Endometrial microvascular endothelial cells (primary cell): ENCODE results near the gene DGKD. TPM values are rescaled to one million over a fixed set of nuclear protein-coding genes. Genes with fewer than 3 reads are reported as not detected.

Experiments used
- in situ Hi-C: cut with HindIII; loops from 2 replicates; pipeline ENCODE4 v1.10.0; 2017; ENCODE audit warnings: low sequenced_read_pairs, low pct_unique_long_range_greater_than_20kb; ENCODE audit errors: inconsistent ontology term
- total RNA-seq: library from RNA; depleted of rRNA; stranded (reverse); fragments of >200 nt; gene quantifications from one replicate; pipeline ENCODE4 v1.2.3, GENCODE V29; 2015; ENCODE audit errors: inconsistent ontology term

Gene DGKD
- total RNA-seq, 1 donor from 2014 or later: 4.7 TPM

DNA sequence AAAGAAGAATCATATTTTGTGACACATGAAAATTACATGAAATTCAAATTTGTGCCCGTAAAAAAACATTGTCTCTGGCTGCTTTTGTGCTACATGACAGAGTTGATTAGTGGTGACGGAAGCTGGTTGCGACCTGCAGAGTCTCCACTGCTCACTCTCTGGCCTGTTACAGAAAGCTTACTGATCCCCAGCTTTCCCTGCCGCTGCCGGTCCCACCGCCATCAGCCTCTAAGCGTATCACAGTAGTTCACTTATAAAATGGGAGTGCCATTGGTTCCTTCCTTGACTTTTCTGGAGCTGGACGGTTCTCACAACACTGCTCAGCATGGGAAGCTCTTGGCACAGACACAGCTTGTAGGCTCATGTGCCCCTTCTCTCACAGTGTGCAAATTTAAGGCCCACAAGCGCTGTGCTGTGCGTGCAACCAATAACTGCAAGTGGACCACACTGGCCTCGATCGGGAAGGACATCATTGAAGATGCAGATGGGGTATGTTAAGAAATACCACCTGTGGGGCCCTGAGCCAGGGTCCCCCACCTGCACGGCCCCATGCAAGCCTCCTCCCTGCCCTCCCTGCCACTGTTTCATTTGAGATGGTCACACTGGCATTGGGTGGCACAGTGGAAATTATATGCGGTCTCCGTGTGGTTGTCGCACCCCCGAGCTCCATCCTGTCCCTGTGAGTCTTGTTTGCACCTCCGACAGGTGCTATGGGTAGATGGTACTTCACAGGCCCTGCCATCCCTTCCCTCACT lies 81.3 kb downstream of the DGKD start:
- in situ Hi-C loops: no loop called here

DNA sequence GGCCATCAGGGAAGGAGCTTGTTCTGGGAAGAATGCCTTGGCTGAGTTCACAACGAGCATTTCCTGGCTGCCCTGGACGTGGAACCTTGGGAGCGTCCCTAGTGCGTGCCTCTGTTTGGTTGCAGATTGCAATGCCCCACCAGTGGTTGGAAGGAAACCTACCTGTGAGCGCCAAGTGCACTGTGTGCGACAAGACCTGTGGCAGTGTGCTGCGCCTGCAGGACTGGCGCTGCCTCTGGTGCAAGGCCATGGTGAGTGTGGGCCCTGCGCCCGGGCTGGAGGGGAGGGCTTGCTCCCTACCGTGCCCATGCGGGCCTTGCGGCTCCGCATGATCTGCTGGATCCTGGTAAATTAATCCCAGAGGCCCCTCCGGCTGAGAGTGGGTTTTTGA lies 81.9 kb downstream of the DGKD start:
- in situ Hi-C loops: no loop called here

DNA sequence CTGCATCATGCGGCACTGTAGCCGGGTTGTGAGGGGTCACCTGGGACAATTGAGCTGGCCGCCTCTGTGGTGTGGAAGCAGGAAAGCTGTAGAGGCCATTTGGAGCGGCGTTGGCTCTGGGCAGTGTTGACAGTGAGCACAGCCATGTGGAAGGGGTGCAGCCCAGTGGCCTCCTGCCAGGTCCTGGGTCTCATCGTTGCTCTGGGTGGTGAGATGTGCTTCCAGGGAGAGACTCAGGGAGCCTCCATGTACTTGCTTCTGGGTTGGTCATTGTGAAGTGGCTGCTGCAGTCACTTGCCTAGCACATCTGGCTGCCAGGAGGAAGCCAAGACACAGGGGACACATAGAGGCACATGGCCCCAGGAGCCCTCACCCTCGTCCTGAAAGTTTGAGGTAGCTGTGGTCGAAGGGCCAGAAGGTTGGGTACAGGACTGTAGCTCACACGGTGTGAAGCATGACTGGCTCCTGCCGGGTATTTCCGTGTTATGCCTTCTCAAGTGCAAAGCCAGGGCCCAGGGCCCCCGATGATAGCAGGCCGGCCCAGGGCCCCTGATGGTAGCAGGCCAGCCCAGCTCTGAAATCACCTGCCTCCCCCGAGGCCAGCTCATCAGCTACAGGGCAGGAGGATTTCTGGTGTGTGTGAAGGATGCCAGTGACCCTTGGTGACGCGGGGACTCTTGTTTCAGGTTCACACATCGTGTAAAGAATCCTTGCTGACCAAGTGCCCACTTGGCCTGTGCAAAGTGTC lies 82.6 kb downstream of the DGKD start:
- in situ Hi-C loops: no loop called here

DNA sequence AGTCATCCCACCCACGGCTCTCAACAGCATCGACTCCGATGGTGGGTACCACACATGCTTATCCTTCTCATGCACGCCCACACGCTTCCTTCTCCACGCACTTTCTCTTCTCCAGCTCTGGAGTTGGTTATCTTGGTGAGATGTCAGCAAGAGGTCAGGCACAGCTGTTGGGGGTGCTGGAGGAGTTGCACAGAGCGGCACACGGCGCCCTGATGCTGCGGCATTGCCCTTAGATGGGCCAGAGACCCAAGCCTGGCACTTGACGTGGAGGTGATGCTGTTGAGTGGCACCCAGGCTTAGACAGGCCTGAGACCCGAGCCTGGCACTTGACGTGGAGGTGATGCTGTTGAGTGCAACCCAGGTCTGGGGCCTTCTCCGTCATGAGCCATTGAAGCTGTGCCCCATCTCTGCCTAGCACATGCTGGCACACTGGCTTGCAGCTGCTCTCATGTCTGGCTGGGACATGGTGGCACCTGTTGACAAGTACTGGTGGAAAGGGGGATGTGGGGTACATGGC lies 83.2 kb downstream of the DGKD start:
- in situ Hi-C loops: no loop called here

DNA sequence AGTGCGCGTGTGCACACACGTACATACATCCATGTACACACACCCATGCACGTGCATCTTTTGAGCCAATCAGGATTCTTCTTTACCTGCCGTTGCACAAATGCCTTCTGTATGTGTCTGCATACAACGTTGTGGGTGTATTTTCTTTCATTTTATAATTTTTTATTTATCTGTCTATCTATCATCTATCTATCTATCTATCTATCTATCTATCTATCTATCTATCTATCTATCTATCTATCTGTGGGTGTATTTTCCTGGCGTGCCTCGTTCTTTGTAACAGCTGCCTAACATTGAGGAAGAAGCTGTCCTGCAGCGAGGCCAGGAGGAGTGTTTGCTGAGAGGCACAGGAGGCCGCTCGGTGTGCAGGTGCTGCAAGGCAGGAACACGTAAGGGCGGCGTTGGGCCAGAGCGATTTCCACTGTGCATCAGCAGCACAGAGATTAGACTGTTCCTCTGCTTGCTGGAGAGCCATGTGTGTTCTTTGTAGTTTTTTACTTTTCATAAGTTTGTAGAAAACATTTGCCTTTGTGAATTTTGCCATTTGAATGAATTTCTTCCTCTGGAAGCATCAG lies 84.4 kb downstream of the DGKD start:
- in situ Hi-C loops: no loop called here

DNA sequence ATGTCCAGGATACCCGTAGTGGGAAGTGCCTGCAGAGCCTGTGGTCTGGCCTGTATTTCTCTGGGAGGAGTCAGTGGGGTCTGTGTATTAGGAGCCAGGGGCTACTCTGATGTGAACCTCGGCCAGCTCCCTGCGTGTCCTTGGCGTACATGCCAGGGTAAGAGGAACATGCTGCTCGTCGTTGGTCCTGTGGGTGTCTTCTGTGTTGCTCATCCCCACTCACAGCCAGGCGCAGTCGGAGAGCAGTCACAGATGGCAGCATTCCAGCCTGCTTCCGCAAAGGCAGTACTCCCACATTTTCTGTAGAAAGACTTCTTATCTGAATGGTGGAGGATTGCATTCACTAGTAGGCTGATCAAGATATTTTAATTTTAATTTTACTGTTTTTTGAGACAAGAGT lies 84.9 kb downstream of the DGKD start:
- in situ Hi-C loops: no loop called here

DNA sequence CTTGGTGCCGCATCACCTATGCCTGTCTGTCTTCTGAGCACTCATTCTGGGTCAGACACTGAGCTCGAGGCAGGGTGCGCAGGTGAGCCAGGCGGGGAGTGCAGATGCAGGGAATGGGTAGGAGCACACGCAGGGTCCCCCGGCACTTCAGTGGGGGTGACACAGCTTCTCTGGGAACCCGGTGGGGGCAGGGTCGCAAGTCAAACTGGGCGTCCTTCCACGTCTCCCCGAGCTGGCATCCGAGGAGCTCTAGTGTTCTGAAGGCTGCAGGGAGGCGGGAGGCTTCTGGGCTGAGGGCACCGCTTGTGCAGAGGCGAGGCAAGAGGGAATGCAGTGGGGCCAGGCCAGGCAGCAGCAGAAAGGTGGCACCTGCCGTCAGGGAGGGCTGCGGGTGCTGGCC lies 86.0 kb downstream of the DGKD start:
- in situ Hi-C loops: no loop called here

DNA sequence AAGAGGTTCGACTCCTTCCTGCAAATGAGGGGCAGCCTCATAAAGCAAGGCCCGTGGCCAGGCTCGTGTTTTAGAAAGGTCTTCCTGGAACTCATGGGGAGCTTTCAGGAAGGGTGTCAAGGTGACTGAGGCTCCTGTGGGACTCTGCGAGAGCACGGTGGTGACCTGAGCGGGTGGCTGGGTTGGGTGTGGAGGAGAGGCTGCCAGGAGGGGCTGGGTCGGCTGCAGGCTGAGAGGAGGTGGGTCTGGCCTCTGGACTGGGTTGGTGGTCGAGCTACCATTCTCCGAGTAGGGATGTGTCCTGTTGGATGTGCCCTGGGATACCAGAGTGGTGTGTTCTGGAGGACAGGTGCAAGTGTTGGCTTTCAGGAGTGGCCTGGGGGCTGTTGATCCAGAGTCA lies 86.4 kb downstream of the DGKD start:
- in situ Hi-C loops: no loop called here

DNA sequence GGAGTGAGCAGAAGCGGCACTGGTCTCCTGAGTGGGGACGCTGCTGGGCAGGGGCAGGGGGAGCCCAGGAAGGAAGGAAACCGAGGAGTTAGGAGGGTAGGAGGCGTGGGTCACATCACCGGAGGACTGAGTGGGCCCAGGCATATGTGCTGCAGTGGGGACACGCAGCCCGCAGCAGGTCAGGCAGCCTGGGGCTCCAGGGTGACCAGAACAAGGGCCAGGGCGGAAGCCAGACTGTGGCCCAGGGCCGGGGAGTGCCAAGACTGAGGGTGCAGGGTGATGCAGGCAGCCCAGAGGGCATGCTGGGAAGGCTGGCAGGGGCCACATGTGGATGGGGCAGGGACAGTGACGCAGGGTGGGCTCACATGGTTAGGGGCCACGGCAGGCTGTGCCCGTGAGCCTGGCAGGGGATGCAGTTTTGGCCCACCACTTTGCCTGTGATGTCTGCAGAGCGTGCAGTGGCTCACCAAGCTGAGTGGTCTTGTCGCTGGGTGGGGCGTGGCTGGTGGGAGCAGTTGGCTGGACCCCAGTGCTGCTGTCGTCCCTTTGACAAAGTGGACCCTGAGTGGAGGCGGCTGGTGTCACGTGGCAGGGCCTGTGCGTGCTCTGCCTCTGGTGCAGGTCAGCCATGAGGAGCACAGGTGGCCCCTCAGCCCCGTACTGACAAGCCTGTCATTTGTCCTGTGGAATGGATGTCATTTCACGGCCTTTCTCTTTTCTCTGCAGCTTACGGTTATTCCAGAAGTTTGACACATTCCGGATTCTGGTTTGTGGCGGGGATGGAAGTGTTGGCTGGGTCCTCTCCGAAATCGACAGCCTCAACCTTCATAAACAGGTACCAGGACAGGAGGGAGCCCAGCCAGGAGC lies 87.1 kb downstream of the DGKD start:
- in situ Hi-C loops: no loop called here

DNA sequence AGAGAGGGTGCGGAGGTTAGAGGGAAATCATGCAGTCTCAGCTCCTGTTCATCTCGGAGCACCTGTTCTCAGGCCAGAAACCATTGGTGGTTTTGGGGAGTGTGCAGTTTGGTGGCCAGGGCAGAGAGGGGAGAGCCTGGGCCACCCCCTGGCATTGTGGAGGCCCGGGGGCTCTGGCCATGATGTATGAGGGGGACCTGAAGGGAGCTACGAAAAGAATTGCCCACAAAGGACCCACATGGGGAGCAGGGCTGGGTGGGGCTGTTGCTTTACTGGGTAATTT lies 87.7 kb downstream of the DGKD start:
- in situ Hi-C loops: no loop called here

DNA sequence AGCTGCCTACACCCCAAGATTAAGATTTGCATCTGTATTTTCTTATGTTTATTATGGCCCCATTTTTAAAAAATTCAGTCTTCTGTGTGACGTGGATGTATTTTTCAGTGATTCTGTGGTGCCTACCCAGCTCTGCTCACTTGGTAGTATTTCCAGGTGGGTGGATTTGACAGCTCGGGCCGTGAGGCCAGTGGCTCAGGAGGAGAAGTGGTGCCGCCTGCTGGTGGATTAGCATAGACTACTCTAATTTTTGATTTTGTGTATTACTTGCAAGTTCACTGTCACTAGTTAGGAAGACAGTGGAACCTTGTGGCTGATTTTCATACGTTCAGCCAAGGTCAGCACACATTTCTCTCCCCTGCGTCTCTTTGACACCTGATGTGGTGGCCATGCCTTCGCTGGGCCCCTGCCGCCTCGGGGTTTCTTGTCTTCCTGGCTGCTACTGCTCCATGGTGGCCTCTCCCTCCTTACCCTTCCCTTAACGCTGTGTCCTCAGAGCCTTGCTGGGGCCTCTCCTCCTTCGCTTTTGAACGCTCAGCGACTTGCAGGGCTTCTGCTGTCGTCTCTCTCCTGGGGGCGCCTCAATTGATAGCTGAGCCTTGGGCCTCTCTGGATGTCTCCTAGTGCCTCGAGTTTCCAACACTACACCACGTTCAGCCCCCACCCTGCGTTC lies 89.4 kb downstream of the DGKD start:
- in situ Hi-C loops: no loop called here

DNA sequence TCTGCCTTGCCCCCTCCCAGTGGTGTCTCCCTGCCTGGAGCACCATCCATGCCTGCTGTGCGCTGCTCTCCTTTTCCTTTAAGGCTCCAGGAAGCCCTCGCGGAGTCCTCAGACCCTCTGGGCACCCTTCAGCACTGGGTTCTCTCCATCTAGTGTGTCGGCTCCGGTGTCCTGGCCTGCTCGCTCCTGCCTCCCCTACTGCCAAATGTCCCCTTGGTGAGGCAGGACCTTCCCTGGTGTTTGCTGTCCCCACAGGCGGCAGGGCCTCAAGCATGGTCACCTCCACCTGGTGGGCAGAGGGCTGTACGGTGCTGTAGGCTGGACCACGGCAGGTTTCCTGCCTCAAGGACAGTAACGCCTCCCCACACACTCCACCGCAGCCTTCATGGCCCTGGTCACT lies 90.2 kb downstream of the DGKD start:
- in situ Hi-C loops: no loop called here

DNA sequence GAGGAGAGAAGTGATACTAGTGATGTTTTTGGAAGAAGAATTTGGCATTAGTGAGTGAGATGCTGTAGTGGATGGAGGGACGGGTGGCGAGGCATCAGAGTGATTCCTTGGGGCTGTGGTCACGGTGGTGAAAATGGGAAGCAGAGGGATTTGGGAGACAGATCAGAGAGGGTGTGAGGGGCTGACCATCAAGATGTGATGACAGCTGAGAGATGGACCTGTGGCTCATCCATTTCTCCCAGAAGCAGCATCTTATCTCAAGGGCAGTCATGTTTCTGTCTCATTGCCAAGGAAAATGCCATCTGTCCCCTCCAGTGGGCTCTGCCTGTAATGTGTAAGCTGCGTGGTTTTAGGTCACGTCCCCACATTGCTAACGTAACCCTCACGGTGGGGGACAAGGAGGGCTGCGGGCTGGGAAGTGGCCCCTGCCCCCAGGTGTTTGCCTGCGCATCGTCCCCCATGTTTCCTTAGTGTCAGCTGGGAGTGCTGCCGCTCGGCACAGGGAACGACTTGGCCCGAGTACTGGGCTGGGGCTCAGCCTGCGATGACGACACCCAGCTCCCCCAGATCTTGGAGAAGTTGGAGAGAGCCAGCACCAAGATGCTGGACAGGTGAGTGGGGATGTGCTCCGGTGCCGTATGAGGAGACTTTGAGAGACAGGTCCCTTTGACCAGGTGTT lies 91.0 kb downstream of the DGKD start:
- in situ Hi-C loops: no loop called here

DNA sequence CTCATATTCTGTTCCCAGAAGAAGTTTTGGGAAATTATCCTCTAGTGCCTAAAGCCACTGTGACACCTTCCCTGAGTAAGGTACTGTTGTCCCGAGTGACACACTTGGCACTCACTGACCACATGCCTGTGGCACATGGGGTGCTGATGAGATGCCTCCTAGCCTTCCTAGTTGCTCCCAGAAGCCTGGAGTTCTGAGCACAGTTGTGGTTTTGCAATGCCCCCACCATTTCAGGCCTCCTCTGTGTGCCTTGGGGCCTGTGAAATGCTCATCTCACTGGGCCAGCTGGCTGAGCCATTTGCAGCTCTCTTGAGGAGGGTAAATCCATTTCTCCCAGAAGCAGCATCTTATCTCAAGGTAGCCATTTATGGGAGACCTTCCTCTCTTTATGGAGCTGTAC lies 91.8 kb downstream of the DGKD start:
- in situ Hi-C loops: no loop called here

DNA sequence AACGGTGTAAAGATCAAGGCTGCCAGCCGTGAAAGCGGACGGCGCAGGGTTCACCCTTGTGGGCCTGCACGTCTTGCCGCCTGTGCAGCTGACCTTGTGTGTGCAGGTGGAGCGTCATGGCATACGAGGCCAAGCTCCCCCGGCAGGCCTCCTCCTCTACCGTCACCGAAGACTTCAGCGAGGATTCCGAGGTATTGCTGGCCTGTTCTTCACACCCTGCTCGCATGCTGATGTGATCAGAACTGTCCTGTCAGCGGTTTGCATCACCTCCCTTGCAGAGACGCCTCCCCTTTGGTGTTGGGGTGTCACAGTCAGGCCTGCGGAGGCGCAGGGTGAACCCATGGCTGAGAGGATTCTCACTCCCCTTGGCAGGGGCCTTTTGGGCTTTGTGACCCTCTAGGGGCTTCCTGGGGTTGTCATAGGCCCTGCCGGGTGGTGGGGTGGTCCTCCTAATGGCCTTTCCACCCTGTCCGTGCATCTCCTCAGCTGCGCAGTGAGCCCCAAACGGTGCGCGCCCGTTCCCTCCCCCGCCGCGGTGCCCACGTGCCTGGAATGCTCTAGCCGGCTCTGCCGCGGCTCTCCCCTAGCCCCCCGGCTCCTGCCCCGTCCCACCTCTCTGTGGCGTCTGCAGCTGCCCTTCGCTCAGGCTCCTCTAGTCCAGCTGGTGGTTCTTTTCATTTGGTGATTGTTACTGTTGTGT lies 92.5 kb downstream of the DGKD start:
- in situ Hi-C loops: no loop called here

DNA sequence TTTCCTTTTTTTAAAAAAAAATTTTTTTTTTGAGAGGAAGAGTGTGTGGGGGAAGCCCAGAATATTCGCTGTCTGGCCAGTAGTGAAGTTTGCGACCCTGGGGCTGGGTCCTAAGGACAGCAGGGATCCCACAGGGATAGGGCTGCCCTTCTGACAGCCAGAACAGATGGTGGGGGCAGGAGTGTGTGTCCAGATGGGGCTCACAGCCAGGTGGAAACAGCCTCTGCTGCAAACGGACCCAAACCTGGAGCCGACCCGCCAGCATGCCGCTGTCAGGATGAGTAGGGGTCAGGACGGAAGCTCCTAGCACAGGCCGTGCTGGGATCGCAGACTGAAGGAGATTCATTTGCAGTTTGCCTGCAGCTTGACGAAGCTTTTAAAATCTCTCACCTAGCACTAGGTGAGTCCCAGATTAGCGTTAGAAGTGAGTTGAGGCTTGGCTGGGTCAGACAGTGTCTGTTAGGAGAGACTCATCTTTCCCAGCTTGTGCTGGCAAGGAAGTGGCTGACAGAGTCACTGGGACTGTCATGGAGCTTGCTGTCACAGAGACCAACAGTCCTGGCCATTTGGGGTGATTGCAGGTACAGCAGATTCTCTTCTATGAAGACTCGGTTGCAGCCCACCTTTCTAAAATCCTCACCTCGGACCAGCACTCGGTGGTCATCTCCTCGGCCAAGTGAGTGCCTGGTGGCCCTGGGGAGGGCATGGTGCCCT lies 93.4 kb downstream of the DGKD start:
- in situ Hi-C loops: no loop called here

DNA sequence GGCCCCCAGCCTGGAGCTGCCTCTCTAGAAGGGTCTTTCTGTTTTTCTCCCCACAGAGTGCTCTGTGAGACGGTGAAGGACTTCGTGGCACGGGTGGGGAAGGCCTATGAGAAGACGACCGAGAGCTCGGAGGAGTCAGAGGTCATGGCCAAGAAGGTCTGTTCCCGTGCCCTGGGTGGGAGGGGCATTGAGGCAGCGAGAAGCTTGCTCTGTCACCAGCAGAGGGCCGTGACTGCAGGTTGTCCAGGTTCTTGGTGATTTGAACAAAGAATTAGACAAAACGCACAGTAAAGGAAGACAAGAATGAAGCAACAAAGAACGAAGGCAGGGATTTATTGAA lies 93.9 kb downstream of the DGKD start:
- in situ Hi-C loops: no loop called here
